DOHH2 (cell line): Measurements from ENCODE around the gene CBLB.

ENCODE experiments used
- H3F3A ChIP-seq: fragments of 200-600 bp; sonication (generic), shearing (Covaris generic); 2 replicates; pipeline ENCODE4 v1.6.0; 2016; ENCODE audit warnings: antibody characterized with exemption, mild to moderate bottlenecking; ENCODE audit not compliant: control insufficient read depth, insufficient read depth
- H3K27ac ChIP-seq: fragments of 200-600 bp; sonication (generic); 2 replicates; pipeline ENCODE4 v1.5.1; 2014; ENCODE audit warnings: low read depth, mild to moderate bottlenecking, low read length, moderate library complexity
- H3K27me3 ChIP-seq: fragments of 200-600 bp; sonication (generic); 2 replicates; pipeline ENCODE4 v1.6.1; 2014; ENCODE audit warnings: mild to moderate bottlenecking, low read length, mixed read lengths; ENCODE audit not compliant: control insufficient read depth
- H3K36me3 ChIP-seq: fragments of 200-600 bp; sonication (generic); 2 replicates; pipeline ENCODE4 v1.6.1; 2014; ENCODE audit warnings: mild to moderate bottlenecking, low read length, moderate library complexity, mixed read lengths; ENCODE audit not compliant: control insufficient read depth
- H3K4me1 ChIP-seq: fragments of 200-600 bp; sonication (generic); 2 replicates; pipeline ENCODE4 v1.6.1; 2014; ENCODE audit warnings: mild to moderate bottlenecking, low read length, mixed read lengths; ENCODE audit not compliant: control insufficient read depth
- H3K4me2 ChIP-seq: fragments of 200-600 bp; sonication (generic); 2 replicates; pipeline ENCODE4 v1.6.0; 2014; ENCODE audit warnings: mild to moderate bottlenecking, low read length, moderate library complexity
- H3K4me3 ChIP-seq: fragments of 200-600 bp; sonication (generic); 2 replicates; pipeline ENCODE4 v1.5.1; 2014; ENCODE audit warnings: mild to moderate bottlenecking, low read length, mixed read lengths
- H3K79me2 ChIP-seq: fragments of 200-600 bp; sonication (generic); 2 replicates; pipeline ENCODE4 v1.6.1; 2014; ENCODE audit warnings: mild to moderate bottlenecking, low read length, mixed read lengths; ENCODE audit not compliant: control insufficient read depth
- H3K9me2 ChIP-seq: fragments of 200-600 bp; sonication (generic); replicated peaks from 2 replicates; pipeline ENCODE4 v1.6.1; 2014; ENCODE audit warnings: mild to moderate bottlenecking, low read length, mixed read lengths; ENCODE audit not compliant: control insufficient read depth
- H3K9me3 ChIP-seq: fragments of 200-600 bp; sonication (generic); 2 replicates; pipeline ENCODE4 v1.6.1; 2014; ENCODE audit warnings: antibody characterized with exemption, low read length, mixed read lengths; ENCODE audit not compliant: control insufficient read depth, insufficient read depth
- H4K20me1 ChIP-seq: fragments of 200-600 bp; sonication (generic); 2 replicates; pipeline ENCODE4 v1.6.0; 2014; ENCODE audit warnings: low read depth, mild to moderate bottlenecking, antibody characterized with exemption, low read length, moderate library complexity; ENCODE audit not compliant: control insufficient read depth, insufficient read depth
- CTCF ChIP-seq: fragments of 200-600 bp; sonication (generic); IDR thresholded peaks from one replicate; pipeline ENCODE4 v1.5.1; 2014; ENCODE audit warnings: antibody characterized with exemption, mild to moderate bottlenecking, low read depth, low read length; ENCODE audit not compliant: poor library complexity, severe bottlenecking
- EZH2phosphoT487 ChIP-seq: fragments of 200-600 bp; sonication (generic); IDR thresholded peaks from 2 replicates; pipeline ENCODE4 v1.6.1; 2017; ENCODE audit warnings: borderline replicate concordance, mild to moderate bottlenecking, antibody characterized with exemption, low read length, moderate library complexity, mixed read lengths

The CBLB gene

GRCh38 chr3:105747696-105748095, 121.1 kb downstream of the CBLB start:
- Histone ChIP-seq H3K27me3 (no peaks in the 10 kb centered on the region), H4K20me1 (no peaks in the 10 kb centered on the region), H3K27ac (no peak overlapping the region), H3K79me2 (no peaks in the 10 kb centered on the region), H3K4me3 (no peak overlapping the region), H3K36me3 (peaks cover 29% of the 10 kb centered on the region), H3K9me3 (no peaks in the 10 kb centered on the region), H3K4me2 (no peak overlapping the region), H3K4me1 (peaks cover 23% of the 10 kb centered on the region), H3F3A (no peaks in the 10 kb centered on the region), H3K9me2 (no peaks in the 10 kb centered on the region)
- TF ChIP-seq CTCF (no peak), EZH2phosphoT487 (no peak)

- no peaks in the 10 kb centered on the region for H3F3A ChIP-seq
- TF ChIP-seq CTCF = no peak
- no peak for TF ChIP-seq EZH2phosphoT487
- H3K4me2 ChIP-seq = no peak overlapping the region
- no peaks in the 10 kb centered on the region for H3K9me3 ChIP-seq
- no peaks in the 10 kb centered on the region for H3K79me2 ChIP-seq
- H3K4me3 ChIP-seq = no peak overlapping the region
- H3K4me1 ChIP-seq = peaks cover 21% of the 10 kb centered on the region
- peaks cover 30% of the 10 kb centered on the region for H3K36me3 ChIP-seq
- H3K27me3 ChIP-seq = no peaks in the 10 kb centered on the region
- no peaks in the 10 kb centered on the region for H4K20me1 ChIP-seq
- no peak overlapping the region for H3K27ac ChIP-seq
- H3K9me2 ChIP-seq = no peaks in the 10 kb centered on the region
Observed at GRCh38 chr3:105747060-105747541, 121.7 kb downstream of the CBLB start.

GRCh38 chr3:105746231-105746996, 122.4 kb downstream of the CBLB start:
- Histone ChIP-seq H3K4me2 (no peak overlapping the region), H3K4me3 (no peak overlapping the region), H3K27ac (no peak overlapping the region), H4K20me1 (no peaks in the 10 kb centered on the region), H3K4me1 (peaks cover 17% of the 10 kb centered on the region), H3K9me3 (no peaks in the 10 kb centered on the region), H3K27me3 (no peaks in the 10 kb centered on the region), H3K9me2 (no peaks in the 10 kb centered on the region), H3F3A (no peaks in the 10 kb centered on the region), H3K79me2 (no peaks in the 10 kb centered on the region), H3K36me3 (peaks cover 30% of the 10 kb centered on the region)
- TF ChIP-seq EZH2phosphoT487 (no peak), CTCF (no peak)
